NAMALWA (cell line): ENCODE data around the gene SELENON.
A peak's percentile ranks its signal among the peaks of the same experiment; 100 is the strongest.

Experiments
- DNase-seq: peaks from one replicate; pipeline ENCODE4 v3.0.0-alpha.2; 2015; ENCODE audit warnings: low spot score

The SELENON gene

GRCh38 chr1:25809929-25810328 is 9.9 kb downstream of the SELENON start:
- no peak for DNase-seq

- DNase-seq = peak; percentile 73
These were observed 10.6 kb downstream of the SELENON start for GRCh38 chr1:25810341-25811299.

GRCh38 chr1:25811384-25812082 is 11.5 kb downstream of the SELENON start:
- DNase-seq = no peak

- DNase-seq = no peak
These were observed 13.2 kb downstream of the SELENON start for GRCh38 chr1:25813071-25813733.

- DNase-seq = no peak
These were observed 13.9 kb downstream of the SELENON start for GRCh38 chr1:25813734-25814471.

GRCh38 chr1:25814549-25815087 is 14.6 kb downstream of the SELENON start:
- no peak for DNase-seq

- DNase-seq = no peak
These were observed 15.5 kb downstream of the SELENON start for GRCh38 chr1:25815208-25816111.

- DNase-seq = no peak
These were observed 16.2 kb downstream of the SELENON start for GRCh38 chr1:25816112-25816718.

GRCh38 chr1:25817840-25818501 is 18.0 kb downstream of the SELENON start:
- DNase-seq = no peak

GRCh38 chr1:25818569-25818968 is 18.6 kb downstream of the SELENON start:
- no peak for DNase-seq

GRCh38 chr1:25819491-25820246 is 19.7 kb downstream of the SELENON start, which contains the start of gene MTFR1L:
Gene MTFR1L, plus strand, starts transcription at chr1:25819954. Its CDS starts 3,151 bp downstream, at chr1:25823105.
- DNase-seq = peak; percentile 92

- DNase-seq = peak; percentile 87
These were observed 20.5 kb downstream of the SELENON start for GRCh38 chr1:25820247-25821111.

GRCh38 chr1:25821112-25821476 is 21.1 kb downstream of the SELENON start:
- no peak for DNase-seq

GRCh38 chr1:25821630-25822091 is 21.7 kb downstream of the SELENON start:
- no peak for DNase-seq

- no peak for DNase-seq
These were observed 25.6 kb downstream of the SELENON start for GRCh38 chr1:25825605-25826004.

- DNase-seq = no peak
These were observed 26.6 kb downstream of the SELENON start for GRCh38 chr1:25826571-25826970.

GRCh38 chr1:25828491-25828890 is 28.5 kb downstream of the SELENON start:
- no peak for DNase-seq

- DNase-seq = no peak
These were observed 29.1 kb downstream of the SELENON start for GRCh38 chr1:25829046-25829445.
